Endothelial cell of umbilical vein (primary cell): ENCODE measurements around the gene VSIG10L2. TPM values are rescaled to one million over a fixed set of nuclear protein-coding genes. Genes with fewer than 3 reads are reported as not detected.

ENCODE experiments used
- BruUV-seq: library from RNA; stranded (reverse); fragments of 400-500 nt; replicated peaks from 2 replicates; lab custom pipeline; 2021; lab: Mats Ljungman, UMichigan
- CTCF ChIA-PET: fragments of 300-600, 350-600 bp; sonication (Branson Sonifier 250); formaldehyde crosslinking; loops from one replicate; lab custom pipeline; 2021; ENCODE audit warnings: antibody characterized with exemption, inconsistent platforms; lab: Charles Lee
- POLR2A ChIA-PET: fragments of 300-600, 350-600 bp; sonication (Branson Sonifier 250); formaldehyde crosslinking; loops from one replicate; lab custom pipeline; 2021; ENCODE audit warnings: antibody characterized with exemption, inconsistent platforms; lab: Charles Lee
- DNase-seq: peaks from one replicate; pipeline ENCODE4 v3.0.0-alpha.2; 2011; ENCODE audit warnings: low read depth, low spot score
- FAIRE-seq: peaks from 2 replicates; lab custom pipeline; 2011; peaks lifted over from hg19 to GRCh38; lab: Jason Lieb, UNC
- H2AFZ ChIP-seq: 2 replicates; pipeline ENCODE4 v1.6.0; 2012; ENCODE audit warnings: low read depth, low read length, control low read depth, inconsistent platforms
- H3K27ac ChIP-seq: 2 replicates; pipeline ENCODE4 v1.5.1; 2011; ENCODE audit warnings: low read depth, mild to moderate bottlenecking, control low read depth, low read length, moderate library complexity; ENCODE audit not compliant: insufficient read depth
- H3K27me3 ChIP-seq, 2 experiments: 2 replicates each; pipeline versions ENCODE4 v1.6.0 to v1.6.1; 2011; ENCODE audit warnings: low read length in 2 of 2, mixed read lengths in 1 of 2; ENCODE audit not compliant: control insufficient read depth in 2 of 2, insufficient read depth in 2 of 2
- H3K36me3 ChIP-seq, 2 experiments: 2 replicates in 1 of 2; 3 replicates in 1 of 2; pipeline ENCODE4 v1.5.1; 2011; ENCODE audit warnings: low read length in 2 of 2, mild to moderate bottlenecking in 1 of 2, moderate library complexity in 1 of 2; ENCODE audit not compliant: control insufficient read depth in 2 of 2, insufficient read depth in 2 of 2; ENCODE audit errors: extremely low read depth in 1 of 2
- H3K4me1 ChIP-seq: 3 replicates; pipeline ENCODE4 v1.5.1; 2011; ENCODE audit warnings: mild to moderate bottlenecking, low read length; ENCODE audit not compliant: control insufficient read depth, insufficient read depth; ENCODE audit errors: extremely low read depth
- H3K4me2 ChIP-seq: 2 replicates; pipeline ENCODE4 v1.6.1; 2011; ENCODE audit warnings: low read length, control low read depth, mixed read lengths; ENCODE audit not compliant: insufficient read depth
- H3K4me3 ChIP-seq, 3 experiments: fragments of 200-600 bp in 1 of 3; sonication (generic), shearing (Covaris generic) in 1 of 3; replicated peaks in 1 of 3; 2 replicates each; pipeline ENCODE4 v1.5.1; 2011 to 2016; ENCODE audit warnings: control low read depth in 3 of 3, low read length in 3 of 3, mild to moderate bottlenecking in 2 of 3, inconsistent platforms in 1 of 3, low read depth in 1 of 3, moderate library complexity in 1 of 3; ENCODE audit not compliant: insufficient read depth in 1 of 3
- H3K79me2 ChIP-seq: 2 replicates; pipeline ENCODE4 v1.6.0; 2012; ENCODE audit warnings: low read length, inconsistent platforms; ENCODE audit not compliant: control insufficient read depth, insufficient read depth
- H3K9ac ChIP-seq: replicated peaks from 2 replicates; pipeline ENCODE3; 2011; ENCODE audit warnings: low read length, control low read depth; ENCODE audit not compliant: insufficient read depth; ENCODE audit errors: extremely low read depth
- H3K9me1 ChIP-seq: replicated peaks from 3 replicates; pipeline ENCODE4 v1.6.0; 2011; ENCODE audit warnings: mild to moderate bottlenecking, low read length; ENCODE audit not compliant: control insufficient read depth, insufficient read depth; ENCODE audit errors: extremely low read depth
- H3K9me3 ChIP-seq: replicated peaks from 2 replicates; pipeline ENCODE4 v1.5.1; 2012; ENCODE audit warnings: low read length, inconsistent platforms; ENCODE audit not compliant: control insufficient read depth, insufficient read depth
- H4K20me1 ChIP-seq: replicated peaks from 2 replicates; pipeline ENCODE3; 2011; ENCODE audit warnings: mild to moderate bottlenecking, low read length; ENCODE audit not compliant: control insufficient read depth, insufficient read depth; ENCODE audit errors: extremely low read depth
- EZH2 ChIP-seq: IDR thresholded peaks from 2 replicates; pipeline ENCODE4 v1.6.1; 2012; ENCODE audit warnings: borderline replicate concordance, low read depth, mild to moderate bottlenecking, moderate library complexity, low read length, inconsistent platforms; ENCODE audit not compliant: severe bottlenecking
- GATA2 ChIP-seq: IDR thresholded peaks from 2 replicates; pipeline ENCODE4 v1.7.0; 2011; ENCODE audit warnings: low read depth, mild to moderate bottlenecking, moderate library complexity, mixed read lengths, low read length; ENCODE audit not compliant: insufficient read length, insufficient read depth
- JUN ChIP-seq: IDR thresholded peaks from 2 replicates; pipeline ENCODE4 v1.6.1; 2011; ENCODE audit warnings: borderline replicate concordance, low read depth; ENCODE audit not compliant: insufficient read length, insufficient read depth
- MYC ChIP-seq: IDR thresholded peaks from one replicate; pipeline ENCODE4 v1.6.1; 2011; ENCODE audit warnings: mild to moderate bottlenecking, low read depth, low read length
- POLR2A ChIP-seq: IDR thresholded peaks from 2 replicates; pipeline ENCODE4 v1.6.1; 2012; ENCODE audit warnings: low read depth, mild to moderate bottlenecking, control low read depth, low read length
- dilution Hi-C: fragments of 300-500 bp; cut with MboI; formaldehyde crosslinking; loops from one replicate; pipeline ENCODE4 v1.15.0; 2019; ENCODE audit warnings: low sequenced_read_pairs; ENCODE audit not compliant: extremely low pct_ligation_motif_present
- intact Hi-C: fragments of 100-400 bp; cut with micrococcal nuclease; formaldehyde crosslinking; loops from one replicate; pipeline ENCODE4 v1.10.0; 2022
- polyA plus RNA-seq, 4 experiments: library from polyadenylated mRNA; depleted of rRNA in 3 of 4; stranded (reverse) in 3 of 4; unstranded in 1 of 4; fragments of >200 nt; gene quantifications; 2 replicates each; pipeline versions ENCODE4 v1.2.1 to v1.2.3, GENCODE V29; 2011 to 2012; ENCODE audit warnings: missing spikeins in 1 of 4
- total RNA-seq: library from RNA; stranded (reverse); gene quantifications from 2 replicates; pipeline ENCODE4 v1.2.3, GENCODE V29; 2021
- TF ChIP-seq, protein P1 (sequence below), 2 donors: IDR thresholded peaks; 1 replicate in 1 of 2; 2 replicates in 1 of 2; pipeline ENCODE4 v1.5.1; 2011; ENCODE audit warnings: low read length in 2 of 2, mild to moderate bottlenecking in 2 of 2, moderate library complexity in 2 of 2, control low read depth in 1 of 2, inconsistent platforms in 1 of 2, low read depth in 1 of 2; ENCODE audit not compliant: insufficient read depth in 1 of 2; ENCODE audit errors: extremely low read depth in 1 of 2
- TF ChIP-seq, protein P2 (sequence below): IDR thresholded peaks from 2 replicates; pipeline ENCODE4 v1.6.1; 2011; ENCODE audit not compliant: insufficient read depth, insufficient read length

Gene VSIG10L2
- total and polyA plus RNA-seq, 2 donors (not counting 3 experiments of a cell fraction or from before 2014, with no cell fraction given): not detected

DNA sequence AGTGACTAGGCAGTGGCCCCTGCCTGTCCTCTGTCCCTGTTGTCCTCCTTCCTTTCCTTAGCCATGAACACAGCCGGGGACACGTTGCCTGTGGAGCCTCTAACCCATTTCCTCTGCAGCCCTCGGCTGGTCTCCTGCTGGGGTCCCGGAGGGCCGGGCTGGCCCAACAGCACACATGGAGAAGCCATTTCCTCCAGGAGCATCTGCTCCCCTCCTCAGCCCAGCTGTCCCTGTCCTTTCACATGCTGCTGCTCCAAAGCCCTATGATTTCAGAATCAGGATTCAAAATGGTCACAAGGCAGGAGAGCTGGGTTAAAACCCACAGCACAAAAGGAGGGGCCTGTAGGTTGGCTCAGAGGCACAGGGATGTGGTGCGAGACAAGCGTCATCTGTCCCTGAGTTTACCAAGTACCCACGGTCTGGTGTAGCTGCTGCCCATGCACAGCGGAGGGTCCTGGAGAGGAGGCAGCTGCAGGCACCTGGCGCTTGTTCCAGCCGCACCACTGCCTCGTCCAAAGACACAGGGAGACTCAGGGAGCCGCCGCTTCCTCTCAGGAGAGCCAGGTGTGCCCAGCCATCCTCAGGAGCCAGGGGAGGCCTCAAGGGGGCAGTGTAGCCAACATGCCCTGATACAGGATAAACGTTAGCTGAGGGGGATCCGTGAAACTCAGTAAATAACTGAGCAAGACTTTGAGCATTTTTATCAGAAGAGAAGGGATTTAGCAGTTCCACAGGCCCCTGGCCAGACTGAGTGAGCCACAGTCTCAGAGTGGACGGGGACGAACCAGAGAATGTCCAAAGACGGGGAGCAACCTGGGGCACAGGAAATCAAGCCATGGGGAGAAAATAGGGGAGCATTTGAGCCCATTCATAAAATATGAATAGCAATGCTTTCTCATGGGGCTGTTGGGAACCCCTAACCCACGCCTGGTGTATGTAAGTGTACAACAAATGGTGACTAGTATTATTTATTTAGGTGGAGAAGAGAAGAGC lies 3.9 kb upstream of the VSIG10L2 start:
- Histone ChIP-seq H3K27me3 (no peaks in the 10 kb centered on the region), H4K20me1 (no peaks in the 10 kb centered on the region), H3K4me1 (no peaks in the 10 kb centered on the region), H3K4me2 (no peak overlapping the region), H3K9ac (no peak overlapping the region), H3K36me3 (no peaks in the 10 kb centered on the region), H3K79me2 (no peaks in the 10 kb centered on the region), H3K4me3 (no peak overlapping the region), H3K27ac (no peak overlapping the region), H3K9me3 (no peaks in the 10 kb centered on the region), H3K9me1 (no peaks in the 10 kb centered on the region), H2AFZ (no peak overlapping the region)
- DNase-seq (peak; percentile 21), FAIRE-seq (peak; percentile 48)
- no TSS peak for BruUV-seq
- TF ChIP-seq JUN (no peak), MYC (no peak), EZH2 (no peak), GATA2 (no peak), POLR2A (no peak)
- TF ChIP-seq, protein P1, sequence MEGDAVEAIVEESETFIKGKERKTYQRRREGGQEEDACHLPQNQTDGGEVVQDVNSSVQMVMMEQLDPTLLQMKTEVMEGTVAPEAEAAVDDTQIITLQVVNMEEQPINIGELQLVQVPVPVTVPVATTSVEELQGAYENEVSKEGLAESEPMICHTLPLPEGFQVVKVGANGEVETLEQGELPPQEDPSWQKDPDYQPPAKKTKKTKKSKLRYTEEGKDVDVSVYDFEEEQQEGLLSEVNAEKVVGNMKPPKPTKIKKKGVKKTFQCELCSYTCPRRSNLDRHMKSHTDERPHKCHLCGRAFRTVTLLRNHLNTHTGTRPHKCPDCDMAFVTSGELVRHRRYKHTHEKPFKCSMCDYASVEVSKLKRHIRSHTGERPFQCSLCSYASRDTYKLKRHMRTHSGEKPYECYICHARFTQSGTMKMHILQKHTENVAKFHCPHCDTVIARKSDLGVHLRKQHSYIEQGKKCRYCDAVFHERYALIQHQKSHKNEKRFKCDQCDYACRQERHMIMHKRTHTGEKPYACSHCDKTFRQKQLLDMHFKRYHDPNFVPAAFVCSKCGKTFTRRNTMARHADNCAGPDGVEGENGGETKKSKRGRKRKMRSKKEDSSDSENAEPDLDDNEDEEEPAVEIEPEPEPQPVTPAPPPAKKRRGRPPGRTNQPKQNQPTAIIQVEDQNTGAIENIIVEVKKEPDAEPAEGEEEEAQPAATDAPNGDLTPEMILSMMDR (IDR thresholded peaks at IDR 0.05; ENCODE audit: extremely low read depth in 1 of 2, insufficient read depth in 1 of 2, low read depth in 1 of 2, low read length in 2 of 2): peak; percentile 62 to 80
- TF ChIP-seq, protein P2, sequence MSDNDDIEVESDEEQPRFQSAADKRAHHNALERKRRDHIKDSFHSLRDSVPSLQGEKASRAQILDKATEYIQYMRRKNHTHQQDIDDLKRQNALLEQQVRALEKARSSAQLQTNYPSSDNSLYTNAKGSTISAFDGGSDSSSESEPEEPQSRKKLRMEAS: no peak
- dilution Hi-C loops (no loop called here), intact Hi-C loops (loop anchor here (1.0 to 5.0 kb wide), 2 partner anchors 120 to 252 kb away; partner anchors contain the start of gene CDON)
- ChIA-PET POLR2A (no interaction called here), CTCF (interaction anchor here (0.6 to 10.5 kb wide), 17 partner anchors 9 to 539 kb away, joined by 3 to 147 read pairs (median 4); partner anchors contain the start of gene CDON)
